SK-N-MC (cell line): ENCODE measurements around the gene KIAA0753.
"Not testable (repeated sequence)": the region's sequence is repeated elsewhere in the genome, so short reads cannot be mapped to it uniquely, and the experiment has no call there.

Experiments used
- DNase-seq: peaks from one replicate; pipeline ENCODE4 v3.0.0-alpha.2; 2011; ENCODE audit warnings: low read depth, low spot score
- H3K27ac ChIP-seq: fragments of 200-600 bp; sonication (generic); 2 replicates; pipeline ENCODE4 v1.5.1; 2016; ENCODE audit warnings: mixed run types
- H3K36me3 ChIP-seq: fragments of 200-600 bp; sonication (generic); 2 replicates; pipeline ENCODE4 v1.6.1; 2017; ENCODE audit warnings: antibody characterized with exemption, low read length, mixed read lengths; ENCODE audit not compliant: insufficient read depth
- H3K4me3 ChIP-seq: fragments of 200-600 bp; sonication (generic); 2 replicates; pipeline ENCODE4 v1.5.1; 2016
- H3K9ac ChIP-seq: fragments of 200-600 bp; sonication (generic); 2 replicates; pipeline ENCODE4 v1.8.0; 2017; ENCODE audit warnings: mixed run types, mixed read lengths; ENCODE audit not compliant: insufficient read length
- H3K9me3 ChIP-seq: fragments of 200-600 bp; sonication (generic); 2 replicates; pipeline ENCODE4 v1.6.1; 2017; ENCODE audit warnings: low read depth, mild to moderate bottlenecking, antibody characterized with exemption, low read length, moderate library complexity, mixed read lengths
- EZH2 ChIP-seq: fragments of 200-600 bp; sonication (generic); IDR thresholded peaks from one replicate; pipeline ENCODE4 v1.6.1; 2017; ENCODE audit warnings: antibody characterized with exemption
- FOXP2 ChIP-seq: optimal IDR thresholded peaks from 2 replicates; pipeline ENCODE3; 2011; ENCODE audit warnings: mild to moderate bottlenecking, moderate library complexity; ENCODE audit not compliant: insufficient read depth; ENCODE audit errors: extremely low read length, control extremely low read depth
- POLR2AphosphoS5 ChIP-seq: IDR thresholded peaks from 2 replicates; pipeline ENCODE4 v1.6.1; 2012; ENCODE audit warnings: mild to moderate bottlenecking, low read depth, low read length, borderline replicate concordance

The KIAA0753 gene

GRCh38 chr17:6573982-6574686 is 66.4 kb downstream of the KIAA0753 start:
- Histone ChIP-seq H3K27ac (no peak overlapping the region), H3K4me3 (no peak overlapping the region), H3K9ac (no peak overlapping the region), H3K9me3 (no peaks in the 10 kb centered on the region), H3K36me3 (peaks cover 18% of the 10 kb centered on the region; the same call in 1 of the 2 replicates)
- no peak for DNase-seq
- TF ChIP-seq EZH2 (no peak), FOXP2 (no peak), POLR2AphosphoS5 (no peak)

GRCh38 chr17:6573495-6573894 is 67.0 kb downstream of the KIAA0753 start:
- not testable (repeated sequence) for H3K27ac ChIP-seq, H3K9ac ChIP-seq, H3K9me3 ChIP-seq, DNase-seq, H3K4me3 ChIP-seq
- peaks cover 11% of the 10 kb centered on the region; the same call in 1 of the 2 replicates for H3K36me3 ChIP-seq

- H3K36me3 ChIP-seq, result peaks cover 6% of the 10 kb centered on the region; the same call in 1 of the 2 replicates
- no peak overlapping the region for H3K9ac ChIP-seq
- DNase-seq, result no peak
- no peaks in the 10 kb centered on the region for H3K9me3 ChIP-seq
- TF ChIP-seq EZH2 (no peak), POLR2AphosphoS5 (no peak), FOXP2 (no peak)
- no peak overlapping the region for H3K4me3 ChIP-seq
- H3K27ac ChIP-seq, result no peak overlapping the region
Observed at GRCh38 chr17:6572972-6573370, 67.5 kb downstream of the KIAA0753 start.

GRCh38 chr17:6571452-6571781 is 69.1 kb downstream of the KIAA0753 start:
- Histone ChIP-seq H3K9me3 (no peaks in the 10 kb centered on the region), H3K27ac (no peak overlapping the region), H3K36me3 (no peaks in the 10 kb centered on the region), H3K9ac (no peak overlapping the region), H3K4me3 (no peak overlapping the region)
- TF ChIP-seq FOXP2, result no peak
- TF ChIP-seq POLR2AphosphoS5, result no peak
- TF ChIP-seq EZH2, result no peak
- DNase-seq, result no peak

GRCh38 chr17:6570731-6571451 is 69.6 kb downstream of the KIAA0753 start:
- Histone ChIP-seq H3K9ac (no peak overlapping the region), H3K4me3 (no peak overlapping the region), H3K36me3 (no peaks in the 10 kb centered on the region), H3K27ac (no peak overlapping the region), H3K9me3 (no peaks in the 10 kb centered on the region)
- DNase-seq, result no peak
- no peak for TF ChIP-seq FOXP2
- TF ChIP-seq POLR2AphosphoS5, result no peak
- TF ChIP-seq EZH2, result no peak

GRCh38 chr17:6569370-6570285 is 70.9 kb downstream of the KIAA0753 start:
- H3K36me3 ChIP-seq, result no peaks in the 10 kb centered on the region
- H3K4me3 ChIP-seq, result no peak overlapping the region
- H3K27ac ChIP-seq, result peak overlapping the region; percentile 57; the same call in 1 of the 2 replicates
- TF ChIP-seq FOXP2 (no peak), POLR2AphosphoS5 (no peak), EZH2 (no peak)
- no peak overlapping the region for H3K9ac ChIP-seq
- DNase-seq, result no peak
- H3K9me3 ChIP-seq, result no peaks in the 10 kb centered on the region

GRCh38 chr17:6568184-6568758 is 72.2 kb downstream of the KIAA0753 start:
- Histone ChIP-seq H3K27ac (peak overlapping the region; percentile 25; the same call in 1 of the 2 replicates), H3K9me3 (no peaks in the 10 kb centered on the region), H3K36me3 (no peaks in the 10 kb centered on the region), H3K4me3 (no peak overlapping the region), H3K9ac (no peak overlapping the region)
- TF ChIP-seq EZH2 (no peak), POLR2AphosphoS5 (no peak)
- DNase-seq, result no peak
